Measurements from ENCODE around the gene ROBO3. TPM values are rescaled to one million over a fixed set of nuclear protein-coding genes. Genes with fewer than 3 reads are reported as not detected.
A peak's percentile ranks its signal among the peaks of the same experiment; 100 is the strongest.

The ROBO3 gene
- total RNA-seq, 2 experiments from 2014 or later, result 5.3 to 11.1 TPM

GRCh38 chr11:124873951-124874350, 8.7 kb downstream of the ROBO3 start:
- CTCF ChIA-PET, result interaction anchor here (1.1 kb wide), 1 partner anchor 37 kb away, joined by 3 read pairs; no protein-coding TSS in a partner anchor

GRCh38 chr11:124874571-124875255, 9.5 kb downstream of the ROBO3 start:
- H3K27ac Mint-ChIP-seq, result no peak overlapping the region
- DNase-seq (no peak), ATAC-seq (no peak)
- H3K9me3 Mint-ChIP-seq (ENCODE audit: low read depth), result no peaks in the 10 kb centered on the region
- CTCF ChIA-PET, result interaction anchor here (0.6 to 2.1 kb wide), 4 partner anchors 38 to 473 kb away, joined by 3 to 18 read pairs (median 4); partner anchors contain the start of gene CCDC15
- no peak overlapping the region for H3K4me3 Mint-ChIP-seq
- H3K27me3 Mint-ChIP-seq, result peaks cover 46% of the 10 kb centered on the region
- peaks cover 15% of the 10 kb centered on the region for H3K4me1 Mint-ChIP-seq
- no peaks in the 10 kb centered on the region for H3K36me3 Mint-ChIP-seq

More at GRCh38 chr11:124873951-124874350, 8.7 kb downstream of the ROBO3 start:
- Mint-ChIP-seq H3K36me3 (no peaks in the 10 kb centered on the region), H3K27ac (no peak overlapping the region), H3K4me1 (peaks cover 20% of the 10 kb centered on the region), H3K27me3 (peaks cover 53% of the 10 kb centered on the region), H3K9me3 (ENCODE audit: low read depth) (no peaks in the 10 kb centered on the region), H3K4me3 (no peak overlapping the region)
- ATAC-seq (no peak), DNase-seq (no peak)

- Mint-ChIP-seq H3K4me3 (peak overlapping the region; percentile 50), H3K4me1 (peaks cover 15% of the 10 kb centered on the region), H3K27ac (no peak overlapping the region), H3K27me3 (peaks cover 39% of the 10 kb centered on the region), H3K36me3 (no peaks in the 10 kb centered on the region), H3K9me3 (ENCODE audit: low read depth) (no peaks in the 10 kb centered on the region)
- CTCF ChIA-PET, result interaction anchor here (0.6 to 3.3 kb wide), 15 partner anchors 9 to 473 kb away, joined by 3 to 31 read pairs (median 4); partner anchors contain the start of genes CCDC15 and TMEM218
- DNase-seq (no peak), ATAC-seq (no peak)
These were observed 10.2 kb downstream of the ROBO3 start for GRCh38 chr11:124875401-124875800.

- CTCF ChIA-PET, result interaction anchor here (0.7 to 3.3 kb wide), 43 partner anchors 9 to 474 kb away, joined by 3 to 31 read pairs (median 4); partner anchors contain the start of genes CCDC15, SIAE, SPA17 and TMEM218
- Mint-ChIP-seq H3K36me3 (no peaks in the 10 kb centered on the region), H3K4me1 (peaks cover 15% of the 10 kb centered on the region), H3K27me3 (peaks cover 31% of the 10 kb centered on the region), H3K9me3 (ENCODE audit: low read depth) (no peaks in the 10 kb centered on the region), H3K27ac (peak overlapping the region; percentile 85), H3K4me3 (peak overlapping the region; percentile 77)
- peak; percentile 96 for ATAC-seq
- DNase-seq, result peak; percentile 87
These were observed 10.9 kb downstream of the ROBO3 start for GRCh38 chr11:124875943-124876817.

- Mint-ChIP-seq H3K36me3 (no peaks in the 10 kb centered on the region), H3K27ac (peak overlapping the region; percentile 85), H3K27me3 (peaks cover 23% of the 10 kb centered on the region), H3K4me1 (peaks cover 15% of the 10 kb centered on the region), H3K9me3 (ENCODE audit: low read depth) (no peaks in the 10 kb centered on the region), H3K4me3 (peak overlapping the region; percentile 77)
- DNase-seq (no peak), ATAC-seq (no peak)
- CTCF ChIA-PET, result interaction anchor here (0.7 to 3.3 kb wide), 43 partner anchors 9 to 475 kb away, joined by 3 to 31 read pairs (median 4); partner anchors contain the start of genes CCDC15, SIAE, SPA17 and TMEM218
These were observed 11.8 kb downstream of the ROBO3 start for GRCh38 chr11:124876818-124877630.

GRCh38 chr11:124877631-124877909, 12.3 kb downstream of the ROBO3 start:
- ATAC-seq (no peak), DNase-seq (no peak)
- Mint-ChIP-seq H3K27ac (no peak overlapping the region), H3K27me3 (peaks cover 19% of the 10 kb centered on the region), H3K4me3 (peak overlapping the region; percentile 77), H3K4me1 (peaks cover 15% of the 10 kb centered on the region), H3K9me3 (ENCODE audit: low read depth) (no peaks in the 10 kb centered on the region), H3K36me3 (no peaks in the 10 kb centered on the region)
- CTCF ChIA-PET, result interaction anchor here (1.1 to 3.3 kb wide), 2 partner anchors 13 to 39 kb away, joined by 3 to 31 read pairs; no protein-coding TSS in a partner anchor

- Mint-ChIP-seq H3K36me3 (no peaks in the 10 kb centered on the region), H3K27ac (no peak overlapping the region), H3K4me3 (peak overlapping the region; percentile 77), H3K4me1 (peaks cover 15% of the 10 kb centered on the region), H3K9me3 (ENCODE audit: low read depth) (no peaks in the 10 kb centered on the region), H3K27me3 (peaks cover 14% of the 10 kb centered on the region)
- DNase-seq, result no peak
- ATAC-seq, result no peak
- CTCF ChIA-PET, result interaction anchor here (0.8 to 3.3 kb wide), 4 partner anchors 13 to 209 kb away, joined by 3 to 31 read pairs (median 4); no protein-coding TSS in a partner anchor
These were observed 12.9 kb downstream of the ROBO3 start for GRCh38 chr11:124877910-124878758.

- CTCF ChIA-PET, result interaction anchor here (0.8 to 3.3 kb wide), 3 partner anchors 41 to 210 kb away, joined by 4 to 31 read pairs (median 4); no protein-coding TSS in a partner anchor
- Mint-ChIP-seq H3K27ac (no peak overlapping the region), H3K9me3 (ENCODE audit: low read depth) (no peaks in the 10 kb centered on the region), H3K4me1 (peaks cover 15% of the 10 kb centered on the region), H3K27me3 (peaks cover 11% of the 10 kb centered on the region), H3K4me3 (no peak overlapping the region), H3K36me3 (no peaks in the 10 kb centered on the region)
- no peak for DNase-seq
- no peak for ATAC-seq
These were observed 13.7 kb downstream of the ROBO3 start for GRCh38 chr11:124878759-124879492.

GRCh38 chr11:124879493-124880289, 14.5 kb downstream of the ROBO3 start:
- DNase-seq (no peak), ATAC-seq (no peak)
- CTCF ChIA-PET, result no interaction called here
- no peaks in the 10 kb centered on the region for H3K36me3 Mint-ChIP-seq
- peaks cover 15% of the 10 kb centered on the region for H3K4me1 Mint-ChIP-seq
- H3K27ac Mint-ChIP-seq, result no peak overlapping the region
- H3K27me3 Mint-ChIP-seq, result peaks cover 9% of the 10 kb centered on the region
- no peaks in the 10 kb centered on the region for H3K9me3 Mint-ChIP-seq (ENCODE audit: low read depth)
- no peak overlapping the region for H3K4me3 Mint-ChIP-seq

GRCh38 chr11:124880290-124880611, 15.0 kb downstream of the ROBO3 start:
- no peaks in the 10 kb centered on the region for H3K36me3 Mint-ChIP-seq
- peaks cover 15% of the 10 kb centered on the region for H3K4me1 Mint-ChIP-seq
- no peak overlapping the region for H3K4me3 Mint-ChIP-seq

GRCh38 chr11:124880958-124881357, 15.7 kb downstream of the ROBO3 start:
- no peak overlapping the region for H3K4me3 Mint-ChIP-seq
- no peaks in the 10 kb centered on the region for H3K36me3 Mint-ChIP-seq
- no peaks in the 10 kb centered on the region for H3K9me3 Mint-ChIP-seq (ENCODE audit: low read depth)
- H3K27ac Mint-ChIP-seq, result no peak overlapping the region
- peaks cover 4% of the 10 kb centered on the region for H3K27me3 Mint-ChIP-seq
- DNase-seq (no peak), ATAC-seq (no peak)
- CTCF ChIA-PET, result interaction anchor here (0.7 kb wide), 1 partner anchor 47 kb away, joined by 3 read pairs; no protein-coding TSS in a partner anchor
- H3K4me1 Mint-ChIP-seq, result peaks cover 12% of the 10 kb centered on the region

More at GRCh38 chr11:124880290-124880611, 15.0 kb downstream of the ROBO3 start:
- CTCF ChIA-PET, result no interaction called here
- no peaks in the 10 kb centered on the region for H3K9me3 Mint-ChIP-seq (ENCODE audit: low read depth)
- peaks cover 5% of the 10 kb centered on the region for H3K27me3 Mint-ChIP-seq
- DNase-seq (no peak), ATAC-seq (no peak)
- H3K27ac Mint-ChIP-seq, result no peak overlapping the region
